K562 (cell line): ENCODE measurements around the gene RAB7A. TPM values are rescaled to one million over a fixed set of nuclear protein-coding genes. Genes with fewer than 3 reads are reported as not detected.
A peak's percentile ranks its signal among the peaks of the same experiment; 100 is the strongest.

Experiments
- ESRRA ChIP-seq: fragments of 450-650 bp; IDR thresholded peaks from 2 replicates; pipeline ENCODE4 v1.6.1; 2014; ENCODE audit warnings: low read depth, mild to moderate bottlenecking, moderate library complexity, borderline replicate concordance
- FOSL1 ChIP-seq: fragments of 200-800 bp; sonication (Bioruptor generic); conservative IDR thresholded peaks from 2 replicates; pipeline ENCODE4 v1.6.1; 2016; ENCODE audit warnings: missing genetic modification characterization, missing compliant biosample characterization
- polyA plus RNA-seq, 8 experiments: library from polyadenylated mRNA; depleted of rRNA in 4 of 8; stranded (reverse) in 5 of 8; unstranded in 3 of 8; fragments of >200 nt; fragmentation: Nextera tagmentation in 2 of 8; fragmentation: Illumina TruSeq in 1 of 8; extraction: Ambion mirVana in 2 of 8; extraction: Trizol in 1 of 8; gene quantifications; 2 replicates each; pipeline versions ENCODE4 v1.2.1 to v1.2.3, GENCODE V29; 2011 to 2014; ENCODE audit warnings: inconsistent platforms in 1 of 8, missing spikeins in 1 of 8
- total RNA-seq, 7 experiments: library from RNA; depleted of rRNA in 6 of 7; stranded (reverse); fragments of >200 nt in 6 of 7; fragmentation: Illumina TruSeq in 2 of 7; extraction: Trizol in 2 of 7; gene quantifications; 2 replicates each; pipeline versions ENCODE4 v1.2.1 to v1.2.3, GENCODE V29; 2011 to 2021; ENCODE audit warnings: low replicate concordance in 1 of 7
- TF ChIP-seq, protein P1 (sequence below): fragments of 450-650 bp; IDR thresholded peaks from 2 replicates; pipeline ENCODE4 v1.6.1; 2016; ENCODE audit warnings: mild to moderate bottlenecking, moderate library complexity

RAB7A gene
- total and polyA plus RNA-seq, 9 of the 15 experiments (the other 6 are each of a cell fraction or from before 2014, with no cell fraction given): 30.9 to 204 (median 72.8) TPM

DNA sequence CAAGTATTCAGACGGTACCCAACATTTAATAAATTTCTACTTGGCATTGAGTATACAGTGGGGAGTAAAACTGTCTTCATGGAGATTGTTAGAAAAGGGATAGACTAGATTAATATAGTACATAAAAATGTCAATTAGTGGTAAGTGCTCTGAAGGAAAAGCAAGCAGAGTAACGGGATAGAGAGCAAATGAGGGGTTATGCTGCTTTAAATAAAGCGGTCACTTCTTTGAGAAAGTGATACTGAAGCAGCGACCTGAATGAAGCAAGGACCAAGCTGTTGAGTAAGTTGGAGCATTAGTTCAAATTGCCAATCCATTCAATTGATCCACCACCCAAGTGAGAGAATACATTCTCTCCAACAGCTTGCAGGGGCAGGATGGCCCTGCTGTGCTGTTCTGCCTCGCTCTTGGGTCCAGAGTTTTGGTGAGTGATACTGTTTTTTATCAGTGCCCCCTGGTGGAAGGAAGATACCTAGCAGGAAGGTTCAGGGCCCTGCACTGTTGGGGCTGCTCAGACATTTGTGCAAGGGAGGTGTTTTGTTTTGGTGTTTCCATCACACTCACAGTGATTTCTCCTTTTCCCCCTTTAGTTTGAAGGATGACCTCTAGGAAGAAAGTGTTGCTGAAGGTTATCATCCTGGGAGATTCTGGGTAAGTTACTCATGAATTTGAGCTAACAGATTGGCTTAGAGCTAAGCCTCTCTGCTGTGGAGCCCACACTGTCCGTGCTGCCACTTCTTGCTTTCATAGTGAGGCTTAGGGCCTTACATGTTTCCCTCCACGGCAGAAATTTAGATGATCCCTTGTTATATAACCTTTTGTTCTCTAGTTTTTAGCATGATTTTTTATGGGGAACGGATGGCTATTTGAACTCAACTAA lies 69.0 kb downstream of the RAB7A start (continued):
- TF ChIP-seq, protein P1, sequence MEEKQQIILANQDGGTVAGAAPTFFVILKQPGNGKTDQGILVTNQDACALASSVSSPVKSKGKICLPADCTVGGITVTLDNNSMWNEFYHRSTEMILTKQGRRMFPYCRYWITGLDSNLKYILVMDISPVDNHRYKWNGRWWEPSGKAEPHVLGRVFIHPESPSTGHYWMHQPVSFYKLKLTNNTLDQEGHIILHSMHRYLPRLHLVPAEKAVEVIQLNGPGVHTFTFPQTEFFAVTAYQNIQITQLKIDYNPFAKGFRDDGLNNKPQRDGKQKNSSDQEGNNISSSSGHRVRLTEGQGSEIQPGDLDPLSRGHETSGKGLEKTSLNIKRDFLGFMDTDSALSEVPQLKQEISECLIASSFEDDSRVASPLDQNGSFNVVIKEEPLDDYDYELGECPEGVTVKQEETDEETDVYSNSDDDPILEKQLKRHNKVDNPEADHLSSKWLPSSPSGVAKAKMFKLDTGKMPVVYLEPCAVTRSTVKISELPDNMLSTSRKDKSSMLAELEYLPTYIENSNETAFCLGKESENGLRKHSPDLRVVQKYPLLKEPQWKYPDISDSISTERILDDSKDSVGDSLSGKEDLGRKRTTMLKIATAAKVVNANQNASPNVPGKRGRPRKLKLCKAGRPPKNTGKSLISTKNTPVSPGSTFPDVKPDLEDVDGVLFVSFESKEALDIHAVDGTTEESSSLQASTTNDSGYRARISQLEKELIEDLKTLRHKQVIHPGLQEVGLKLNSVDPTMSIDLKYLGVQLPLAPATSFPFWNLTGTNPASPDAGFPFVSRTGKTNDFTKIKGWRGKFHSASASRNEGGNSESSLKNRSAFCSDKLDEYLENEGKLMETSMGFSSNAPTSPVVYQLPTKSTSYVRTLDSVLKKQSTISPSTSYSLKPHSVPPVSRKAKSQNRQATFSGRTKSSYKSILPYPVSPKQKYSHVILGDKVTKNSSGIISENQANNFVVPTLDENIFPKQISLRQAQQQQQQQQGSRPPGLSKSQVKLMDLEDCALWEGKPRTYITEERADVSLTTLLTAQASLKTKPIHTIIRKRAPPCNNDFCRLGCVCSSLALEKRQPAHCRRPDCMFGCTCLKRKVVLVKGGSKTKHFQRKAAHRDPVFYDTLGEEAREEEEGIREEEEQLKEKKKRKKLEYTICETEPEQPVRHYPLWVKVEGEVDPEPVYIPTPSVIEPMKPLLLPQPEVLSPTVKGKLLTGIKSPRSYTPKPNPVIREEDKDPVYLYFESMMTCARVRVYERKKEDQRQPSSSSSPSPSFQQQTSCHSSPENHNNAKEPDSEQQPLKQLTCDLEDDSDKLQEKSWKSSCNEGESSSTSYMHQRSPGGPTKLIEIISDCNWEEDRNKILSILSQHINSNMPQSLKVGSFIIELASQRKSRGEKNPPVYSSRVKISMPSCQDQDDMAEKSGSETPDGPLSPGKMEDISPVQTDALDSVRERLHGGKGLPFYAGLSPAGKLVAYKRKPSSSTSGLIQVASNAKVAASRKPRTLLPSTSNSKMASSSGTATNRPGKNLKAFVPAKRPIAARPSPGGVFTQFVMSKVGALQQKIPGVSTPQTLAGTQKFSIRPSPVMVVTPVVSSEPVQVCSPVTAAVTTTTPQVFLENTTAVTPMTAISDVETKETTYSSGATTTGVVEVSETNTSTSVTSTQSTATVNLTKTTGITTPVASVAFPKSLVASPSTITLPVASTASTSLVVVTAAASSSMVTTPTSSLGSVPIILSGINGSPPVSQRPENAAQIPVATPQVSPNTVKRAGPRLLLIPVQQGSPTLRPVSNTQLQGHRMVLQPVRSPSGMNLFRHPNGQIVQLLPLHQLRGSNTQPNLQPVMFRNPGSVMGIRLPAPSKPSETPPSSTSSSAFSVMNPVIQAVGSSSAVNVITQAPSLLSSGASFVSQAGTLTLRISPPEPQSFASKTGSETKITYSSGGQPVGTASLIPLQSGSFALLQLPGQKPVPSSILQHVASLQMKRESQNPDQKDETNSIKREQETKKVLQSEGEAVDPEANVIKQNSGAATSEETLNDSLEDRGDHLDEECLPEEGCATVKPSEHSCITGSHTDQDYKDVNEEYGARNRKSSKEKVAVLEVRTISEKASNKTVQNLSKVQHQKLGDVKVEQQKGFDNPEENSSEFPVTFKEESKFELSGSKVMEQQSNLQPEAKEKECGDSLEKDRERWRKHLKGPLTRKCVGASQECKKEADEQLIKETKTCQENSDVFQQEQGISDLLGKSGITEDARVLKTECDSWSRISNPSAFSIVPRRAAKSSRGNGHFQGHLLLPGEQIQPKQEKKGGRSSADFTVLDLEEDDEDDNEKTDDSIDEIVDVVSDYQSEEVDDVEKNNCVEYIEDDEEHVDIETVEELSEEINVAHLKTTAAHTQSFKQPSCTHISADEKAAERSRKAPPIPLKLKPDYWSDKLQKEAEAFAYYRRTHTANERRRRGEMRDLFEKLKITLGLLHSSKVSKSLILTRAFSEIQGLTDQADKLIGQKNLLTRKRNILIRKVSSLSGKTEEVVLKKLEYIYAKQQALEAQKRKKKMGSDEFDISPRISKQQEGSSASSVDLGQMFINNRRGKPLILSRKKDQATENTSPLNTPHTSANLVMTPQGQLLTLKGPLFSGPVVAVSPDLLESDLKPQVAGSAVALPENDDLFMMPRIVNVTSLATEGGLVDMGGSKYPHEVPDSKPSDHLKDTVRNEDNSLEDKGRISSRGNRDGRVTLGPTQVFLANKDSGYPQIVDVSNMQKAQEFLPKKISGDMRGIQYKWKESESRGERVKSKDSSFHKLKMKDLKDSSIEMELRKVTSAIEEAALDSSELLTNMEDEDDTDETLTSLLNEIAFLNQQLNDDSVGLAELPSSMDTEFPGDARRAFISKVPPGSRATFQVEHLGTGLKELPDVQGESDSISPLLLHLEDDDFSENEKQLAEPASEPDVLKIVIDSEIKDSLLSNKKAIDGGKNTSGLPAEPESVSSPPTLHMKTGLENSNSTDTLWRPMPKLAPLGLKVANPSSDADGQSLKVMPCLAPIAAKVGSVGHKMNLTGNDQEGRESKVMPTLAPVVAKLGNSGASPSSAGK: no peak
- TF ChIP-seq FOSL1 (tag) (peak; percentile 27; the same call in 1 of the 2 replicates), ESRRA (0 out of 2 replicates have a peak, but pooled peaks have one; percentile 24)
- TF ChIP-seq, all 486 proteins: peak for 7
